Liver (tissue), 9 donors: ENCODE results near the gene PP2D1. TPM values are rescaled to one million over a fixed set of nuclear protein-coding genes. Genes with fewer than 3 reads are reported as not detected.
"Not testable (repeated sequence)": the region's sequence is repeated elsewhere in the genome, so short reads cannot be mapped to it uniquely, and the experiment has no call there.

Experiments used
- DNase-seq: peaks from one replicate; pipeline ENCODE4 v3.0.0-alpha.2; 2017; ENCODE audit warnings: low spot score
- H3K27ac ChIP-seq, 2 donors: one replicate each; pipeline ENCODE4 v1.7.0; 2013; ENCODE audit warnings: inconsistent platforms in 2 of 2, low read length in 2 of 2, control low read depth in 1 of 2, low read depth in 1 of 2, mild to moderate bottlenecking in 1 of 2
- H3K27me3 ChIP-seq, 4 donors: one replicate each; pipeline versions ENCODE4 v1.6.1 to v1.7.0; 2013; ENCODE audit warnings: low read length in 3 of 4, inconsistent platforms in 1 of 4, mild to moderate bottlenecking in 1 of 4, moderate library complexity in 1 of 4; ENCODE audit not compliant: control insufficient read depth in 4 of 4, insufficient read depth in 4 of 4
- H3K36me3 ChIP-seq, 4 donors: one replicate each; pipeline versions ENCODE4 v1.6.1 to v1.7.0; 2013; ENCODE audit warnings: low read length in 3 of 4, mild to moderate bottlenecking in 3 of 4, low read depth in 1 of 4, moderate library complexity in 1 of 4; ENCODE audit not compliant: control insufficient read depth in 4 of 4, insufficient read depth in 3 of 4
- H3K4me1 ChIP-seq, 4 donors: one replicate each; pipeline versions ENCODE4 v1.6.1 to v1.7.0; 2013; ENCODE audit warnings: low read length in 3 of 4, mild to moderate bottlenecking in 3 of 4, moderate library complexity in 1 of 4; ENCODE audit not compliant: control insufficient read depth in 4 of 4, insufficient read depth in 4 of 4
- H3K4me3 ChIP-seq, 3 donors: one replicate each; pipeline versions ENCODE4 v1.6.1 to v1.7.0; 2013; ENCODE audit warnings: low read length in 3 of 3, control low read depth in 1 of 3, low read depth in 1 of 3, mild to moderate bottlenecking in 1 of 3
- H3K9ac ChIP-seq, 2 donors: one replicate each; pipeline ENCODE4 v1.7.0; 2013; ENCODE audit warnings: low read length in 2 of 2, mild to moderate bottlenecking in 2 of 2, moderate library complexity in 2 of 2, control low read depth in 1 of 2, low read depth in 1 of 2
- H3K9me3 ChIP-seq, 4 donors: one replicate each; pipeline versions ENCODE4 v1.6.1 to v1.7.0; 2013; ENCODE audit warnings: low read length in 3 of 4; ENCODE audit not compliant: control insufficient read depth in 4 of 4
- CTCF ChIP-seq: fragments of 150-350 bp; IDR thresholded peaks from 2 replicates; pipeline ENCODE4 v1.5.1; 2017; ENCODE audit warnings: improper control_type of control experiment, low read depth, low read length; ENCODE audit not compliant: missing input control
- EGR1 ChIP-seq, 2 donors: IDR thresholded peaks; 2 replicates each; pipeline ENCODE4 v1.6.1; 2016 to 2018; ENCODE audit warnings: antibody characterized with exemption in 2 of 2, low read depth in 2 of 2
- FOXA1 ChIP-seq: IDR thresholded peaks from 2 replicates; pipeline ENCODE4 v1.6.1; 2016; ENCODE audit warnings: antibody characterized with exemption
- FOXA2 ChIP-seq: IDR thresholded peaks from 2 replicates; pipeline ENCODE4 v1.6.1; 2016; ENCODE audit warnings: antibody characterized with exemption
- GABPA ChIP-seq, 2 donors: IDR thresholded peaks in 1 of 2; conservative IDR thresholded peaks in 1 of 2; 2 replicates each; pipeline ENCODE4 v1.6.1; 2016; ENCODE audit warnings: antibody characterized with exemption in 2 of 2, mild to moderate bottlenecking in 1 of 2, moderate library complexity in 1 of 2
- HNF4A ChIP-seq, 2 donors: conservative IDR thresholded peaks; 2 replicates each; pipeline ENCODE4 v1.6.1; 2016; ENCODE audit warnings: antibody characterized with exemption in 2 of 2, mild to moderate bottlenecking in 2 of 2
- HNF4G ChIP-seq: IDR thresholded peaks from 2 replicates; pipeline ENCODE4 v1.6.1; 2016; ENCODE audit warnings: antibody characterized with exemption
- JUND ChIP-seq, 2 donors: IDR thresholded peaks; 2 replicates each; pipeline ENCODE4 v1.6.1; 2016; ENCODE audit warnings: antibody characterized with exemption in 2 of 2
- NR2F2 ChIP-seq: IDR thresholded peaks from 2 replicates; pipeline ENCODE4 v1.6.1; 2016; ENCODE audit warnings: antibody characterized with exemption
- RAD21 ChIP-seq, 2 donors: IDR thresholded peaks; 2 replicates each; pipeline ENCODE4 v1.6.1; 2016; ENCODE audit warnings: antibody characterized with exemption in 2 of 2, mild to moderate bottlenecking in 2 of 2
- REST ChIP-seq: IDR thresholded peaks from 2 replicates; pipeline ENCODE4 v1.6.1; 2016; ENCODE audit warnings: antibody characterized with exemption, mild to moderate bottlenecking
- RXRA ChIP-seq, 2 donors: IDR thresholded peaks; 2 replicates each; pipeline ENCODE4 v1.6.1; 2017 to 2018; ENCODE audit warnings: antibody characterized with exemption in 2 of 2, mild to moderate bottlenecking in 1 of 2
- SP1 ChIP-seq: IDR thresholded peaks from 2 replicates; pipeline ENCODE4 v1.6.1; 2018; ENCODE audit warnings: antibody characterized with exemption, mild to moderate bottlenecking
- YY1 ChIP-seq: IDR thresholded peaks from 2 replicates; pipeline ENCODE4 v1.6.1; 2016; ENCODE audit warnings: antibody characterized with exemption, mild to moderate bottlenecking
- ZBTB33 ChIP-seq: IDR thresholded peaks from 2 replicates; pipeline ENCODE4 v1.6.1; 2016; ENCODE audit warnings: antibody characterized with exemption
- WGBS: extraction: QIAGEN DNeasy Blood & Tissue Kit; methylation state at CpG from one replicate; pipeline ENCODE4 v1.1.7; 2013; 5-methylcytosine and 5-hydroxymethylcytosine counted together
- polyA plus RNA-seq, 2 donors: library from polyadenylated mRNA; stranded (reverse) in 1 of 2; unstranded in 1 of 2; fragments of 200-250 nt in 1 of 2; fragments of >200 nt in 1 of 2; fragmentation: Nextera tagmentation in 1 of 2; extraction: Ambion mirVana in 1 of 2; gene quantifications; one replicate each; pipeline versions ENCODE4 v1.2.1 to v1.2.3, GENCODE V29; 2013 to 2015
- total RNA-seq, 2 donors: library from RNA; depleted of rRNA; stranded (reverse); fragments of >200 nt; gene quantifications; one replicate each; pipeline ENCODE4 v1.2.3, GENCODE V29; 2014
- donor health status: healthy.
- donor health status: healthy.
- donor health status: healthy.
- donor health status: healthy.
- donor health status: healthy.

The PP2D1 gene
- total and polyA plus RNA-seq, 4 donors, result 0.31 TPM; not detected in 3

- TF ChIP-seq REST, result no peak
- no peak for TF ChIP-seq JUND (IDR thresholded peaks at IDR 0.05)
- no peak for TF ChIP-seq YY1
- no peak for TF ChIP-seq HNF4G
- TF ChIP-seq RAD21 (IDR thresholded peaks at IDR 0.05), result no peak
Observed at GRCh38 chr3:20047341-20047779, 35.3 kb upstream of the PP2D1 start (continued).

- WGBS, result 100% methylated on average over 1 of the region's 1 CpG
- H3K27me3 ChIP-seq, result no peaks in the 10 kb centered on the region
- H3K9ac ChIP-seq, result no peak overlapping the region
- DNase-seq, result no peak
- H3K36me3 ChIP-seq, result no peaks in the 10 kb centered on the region
- H3K9me3 ChIP-seq, result no peaks in the 10 kb centered on the region
- H3K4me3 ChIP-seq, result no peak overlapping the region
- H3K27ac ChIP-seq, result no peak overlapping the region
- peaks cover 6 to 36% (median 29%) of the 10 kb centered on the region in 4 donors for H3K4me1 ChIP-seq
- TF ChIP-seq JUND (IDR thresholded peaks at IDR 0.05), result no peak
- no peak for TF ChIP-seq GABPA (IDR thresholded peaks at IDR 0.05 in 1 of 2, conservative IDR thresholded peaks at IDR 0.05 in 1 of 2)
Observed at GRCh38 chr3:20046556-20046955, 34.5 kb upstream of the PP2D1 start.

- H3K9ac ChIP-seq, H3K27me3 ChIP-seq, H3K27ac ChIP-seq, H3K4me3 ChIP-seq, H3K9me3 ChIP-seq, H3K36me3 ChIP-seq, DNase-seq: not testable (repeated sequence)
- H3K4me1 ChIP-seq, result peaks cover 6 to 43% (median 34%) of the 10 kb centered on the region in 4 donors
- WGBS, result 94% methylated on average over 3 of the region's 3 CpGs
Observed at GRCh38 chr3:20045141-20045540, 33.1 kb upstream of the PP2D1 start.

- no peak for DNase-seq
- Histone ChIP-seq H3K9me3 (no peaks in the 10 kb centered on the region), H3K4me1 (peaks cover 6 to 46% (median 36%) of the 10 kb centered on the region in 4 donors), H3K4me3 (peak overlapping the region in 2 of 3 donors; percentile 7 to 27), H3K36me3 (no peaks in the 10 kb centered on the region), H3K9ac (peak overlapping the region in 1 of 2 donors; percentile 53), H3K27ac (peak overlapping the region; percentile 55 to 85), H3K27me3 (no peaks in the 10 kb centered on the region)
- TF ChIP-seq HNF4A (conservative IDR thresholded peaks at IDR 0.05) (peak in 1 of 2 donors; percentile 4), SP1 (no peak)
- 36% methylated on average over 4 of the region's 4 CpGs for WGBS
Observed at GRCh38 chr3:20043825-20044224, 31.8 kb upstream of the PP2D1 start.

GRCh38 chr3:20043396-20043795 lies 31.3 kb upstream of the PP2D1 start:
- 17% methylated on average over 4 of the region's 4 CpGs for WGBS
- Histone ChIP-seq H3K9ac (peak overlapping the region in 1 of 2 donors; percentile 53), H3K9me3 (no peaks in the 10 kb centered on the region), H3K4me3 (peak overlapping the region in 2 of 3 donors; percentile 7 to 27), H3K4me1 (peaks cover 6 to 50% (median 40%) of the 10 kb centered on the region in 4 donors), H3K36me3 (no peaks in the 10 kb centered on the region), H3K27ac (peak overlapping the region; percentile 55 to 85), H3K27me3 (no peaks in the 10 kb centered on the region)
- DNase-seq, result peak; percentile 65
- TF ChIP-seq NR2F2, result peak; percentile 75
- no peak for TF ChIP-seq FOXA2
- TF ChIP-seq GABPA (IDR thresholded peaks at IDR 0.05 in 1 of 2, conservative IDR thresholded peaks at IDR 0.05 in 1 of 2), result no peak
- TF ChIP-seq EGR1 (IDR thresholded peaks at IDR 0.05; ENCODE audit: low read depth in 2 of 2), result peak in 1 of 2 donors; percentile 24
- no peak for TF ChIP-seq YY1
- TF ChIP-seq FOXA1, result no peak
- TF ChIP-seq CTCF, result no peak
- peak; percentile 87 to 89 for TF ChIP-seq RXRA (IDR thresholded peaks at IDR 0.05)
- peak; percentile 18 for TF ChIP-seq HNF4G
- TF ChIP-seq ZBTB33, result no peak
